Measurements from ENCODE around the gene SLC6A12. TPM values are rescaled to one million over a fixed set of nuclear protein-coding genes. Genes with fewer than 3 reads are reported as not detected.

Gene SLC6A12
- total RNA-seq, 1 experiment from 2014 or later: 0.79 TPM

- DNase-seq (ENCODE audit: low spot score): no peak
- Mint-ChIP-seq H3K27me3 (ENCODE audit: low read depth) (peaks cover 8% of the 10 kb centered on the region), H3K4me3 (no peak overlapping the region), H3K36me3 (no peaks in the 10 kb centered on the region), H3K27ac (no peak overlapping the region; the same call in 1 of the 2 replicates), H3K9me3 (no peaks in the 10 kb centered on the region), H3K4me1 (peaks cover 50% of the 10 kb centered on the region)
- ChIA-PET POLR2A (no interaction called here), CTCF (interaction anchor here (1.2 to 2.9 kb wide), 4 partner anchors 21 to 53 kb away, joined by 3 to 15 read pairs (median 5); no protein-coding TSS in a partner anchor)
- no peak for ATAC-seq
- TF ChIP-seq NFE2L1 (CRISPR knock-in tag; IDR thresholded peaks at IDR 0.05): no peak
- TF ChIP-seq, protein P1, sequence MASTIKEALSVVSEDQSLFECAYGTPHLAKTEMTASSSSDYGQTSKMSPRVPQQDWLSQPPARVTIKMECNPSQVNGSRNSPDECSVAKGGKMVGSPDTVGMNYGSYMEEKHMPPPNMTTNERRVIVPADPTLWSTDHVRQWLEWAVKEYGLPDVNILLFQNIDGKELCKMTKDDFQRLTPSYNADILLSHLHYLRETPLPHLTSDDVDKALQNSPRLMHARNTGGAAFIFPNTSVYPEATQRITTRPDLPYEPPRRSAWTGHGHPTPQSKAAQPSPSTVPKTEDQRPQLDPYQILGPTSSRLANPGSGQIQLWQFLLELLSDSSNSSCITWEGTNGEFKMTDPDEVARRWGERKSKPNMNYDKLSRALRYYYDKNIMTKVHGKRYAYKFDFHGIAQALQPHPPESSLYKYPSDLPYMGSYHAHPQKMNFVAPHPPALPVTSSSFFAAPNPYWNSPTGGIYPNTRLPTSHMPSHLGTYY (CRISPR knock-in tag; IDR thresholded peaks at IDR 0.05): no peak
- TF ChIP-seq FOXJ3 (CRISPR knock-in tag; IDR thresholded peaks at IDR 0.05; ENCODE audit: borderline replicate concordance): no peak
- no peak for TF ChIP-seq TCF7 (CRISPR knock-in tag; IDR thresholded peaks at IDR 0.05; ENCODE audit: low read depth)
- TF ChIP-seq KAT7 (CRISPR knock-in tag; IDR thresholded peaks at IDR 0.05; ENCODE audit: borderline replicate concordance): no peak
- TF ChIP-seq, protein P2, sequence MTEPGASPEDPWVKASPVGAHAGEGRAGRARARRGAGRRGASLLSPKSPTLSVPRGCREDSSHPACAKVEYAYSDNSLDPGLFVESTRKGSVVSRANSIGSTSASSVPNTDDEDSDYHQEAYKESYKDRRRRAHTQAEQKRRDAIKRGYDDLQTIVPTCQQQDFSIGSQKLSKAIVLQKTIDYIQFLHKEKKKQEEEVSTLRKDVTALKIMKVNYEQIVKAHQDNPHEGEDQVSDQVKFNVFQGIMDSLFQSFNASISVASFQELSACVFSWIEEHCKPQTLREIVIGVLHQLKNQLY (CRISPR knock-in tag; IDR thresholded peaks at IDR 0.05): no peak
- TF ChIP-seq, protein P3, sequence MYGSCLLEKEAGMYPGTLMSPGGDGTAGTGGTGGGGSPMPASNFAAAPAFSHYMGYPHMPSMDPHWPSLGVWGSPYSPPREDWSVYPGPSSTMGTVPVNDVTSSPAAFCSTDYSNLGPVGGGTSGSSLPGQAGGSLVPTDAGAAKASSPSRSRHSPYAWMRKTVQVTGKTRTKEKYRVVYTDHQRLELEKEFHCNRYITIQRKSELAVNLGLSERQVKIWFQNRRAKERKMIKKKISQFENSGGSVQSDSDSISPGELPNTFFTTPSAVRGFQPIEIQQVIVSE (CRISPR knock-in tag; IDR thresholded peaks at IDR 0.05; ENCODE audit: borderline replicate concordance): no peak
Measured at GRCh38 chr12:166425-167075, 47.4 kb downstream of the SLC6A12 start.

DNA sequence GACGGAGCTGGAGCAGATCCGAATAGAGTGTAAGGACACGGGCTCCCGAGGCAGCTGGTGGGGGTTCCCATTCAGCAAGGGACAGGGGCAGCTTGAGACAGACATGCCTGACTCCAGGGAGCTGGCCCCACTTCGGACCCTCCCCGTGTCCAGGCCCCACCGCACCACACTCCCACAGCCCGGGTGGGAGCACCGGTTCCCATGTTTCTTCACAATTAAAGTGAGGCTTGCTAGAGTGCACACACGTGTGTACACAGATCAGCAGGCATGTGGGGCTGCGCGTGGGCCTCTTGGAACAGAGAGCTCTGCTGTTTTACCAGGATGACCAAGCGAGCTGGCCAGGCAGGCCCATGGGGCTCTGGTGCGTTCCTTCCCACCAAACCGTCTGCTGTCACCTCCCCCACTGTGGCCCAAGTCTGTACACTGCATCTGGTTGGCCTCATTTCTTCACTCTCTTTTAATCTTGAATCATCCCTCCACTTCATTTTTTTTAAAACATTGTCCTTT is 48.0 kb downstream of the SLC6A12 start:
- Mint-ChIP-seq H3K4me1 (peaks cover 43% of the 10 kb centered on the region), H3K27ac (no peak overlapping the region; the same call in 1 of the 2 replicates), H3K4me3 (no peak overlapping the region), H3K9me3 (no peaks in the 10 kb centered on the region), H3K36me3 (no peaks in the 10 kb centered on the region), H3K27me3 (ENCODE audit: low read depth) (peaks cover 8% of the 10 kb centered on the region)
- ChIA-PET CTCF (interaction anchor here (1.2 to 2.9 kb wide), 4 partner anchors 13 to 54 kb away, joined by 4 to 15 read pairs (median 6); no protein-coding TSS in a partner anchor), POLR2A (no interaction called here)
- no peak for DNase-seq (ENCODE audit: low spot score)
- no peak for ATAC-seq
- TF ChIP-seq ZNF232 (CRISPR knock-in tag; IDR thresholded peaks at IDR 0.05): no peak
- TF ChIP-seq HMGA2 (CRISPR knock-in tag; IDR thresholded peaks at IDR 0.05): no peak
- no peak for TF ChIP-seq MAX (CRISPR knock-in tag; IDR thresholded peaks at IDR 0.05)
- TF ChIP-seq ZNF317 (CRISPR knock-in tag; IDR thresholded peaks at IDR 0.05; ENCODE audit: borderline replicate concordance, low read depth): no peak
- TF ChIP-seq, protein P4, sequence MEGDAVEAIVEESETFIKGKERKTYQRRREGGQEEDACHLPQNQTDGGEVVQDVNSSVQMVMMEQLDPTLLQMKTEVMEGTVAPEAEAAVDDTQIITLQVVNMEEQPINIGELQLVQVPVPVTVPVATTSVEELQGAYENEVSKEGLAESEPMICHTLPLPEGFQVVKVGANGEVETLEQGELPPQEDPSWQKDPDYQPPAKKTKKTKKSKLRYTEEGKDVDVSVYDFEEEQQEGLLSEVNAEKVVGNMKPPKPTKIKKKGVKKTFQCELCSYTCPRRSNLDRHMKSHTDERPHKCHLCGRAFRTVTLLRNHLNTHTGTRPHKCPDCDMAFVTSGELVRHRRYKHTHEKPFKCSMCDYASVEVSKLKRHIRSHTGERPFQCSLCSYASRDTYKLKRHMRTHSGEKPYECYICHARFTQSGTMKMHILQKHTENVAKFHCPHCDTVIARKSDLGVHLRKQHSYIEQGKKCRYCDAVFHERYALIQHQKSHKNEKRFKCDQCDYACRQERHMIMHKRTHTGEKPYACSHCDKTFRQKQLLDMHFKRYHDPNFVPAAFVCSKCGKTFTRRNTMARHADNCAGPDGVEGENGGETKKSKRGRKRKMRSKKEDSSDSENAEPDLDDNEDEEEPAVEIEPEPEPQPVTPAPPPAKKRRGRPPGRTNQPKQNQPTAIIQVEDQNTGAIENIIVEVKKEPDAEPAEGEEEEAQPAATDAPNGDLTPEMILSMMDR (IDR thresholded peaks at IDR 0.05): no peak
- TF ChIP-seq, protein P5, sequence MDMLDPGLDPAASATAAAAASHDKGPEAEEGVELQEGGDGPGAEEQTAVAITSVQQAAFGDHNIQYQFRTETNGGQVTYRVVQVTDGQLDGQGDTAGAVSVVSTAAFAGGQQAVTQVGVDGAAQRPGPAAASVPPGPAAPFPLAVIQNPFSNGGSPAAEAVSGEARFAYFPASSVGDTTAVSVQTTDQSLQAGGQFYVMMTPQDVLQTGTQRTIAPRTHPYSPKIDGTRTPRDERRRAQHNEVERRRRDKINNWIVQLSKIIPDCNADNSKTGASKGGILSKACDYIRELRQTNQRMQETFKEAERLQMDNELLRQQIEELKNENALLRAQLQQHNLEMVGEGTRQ (CRISPR knock-in tag; IDR thresholded peaks at IDR 0.05): no peak
- no peak for TF ChIP-seq FOXK1 (CRISPR knock-in tag; IDR thresholded peaks at IDR 0.05)
- no peak for TF ChIP-seq ZNF121 (CRISPR knock-in tag; IDR thresholded peaks at IDR 0.05)
- no peak for TF ChIP-seq ZSCAN18 (CRISPR knock-in tag; IDR thresholded peaks at IDR 0.05)
- TF ChIP-seq, protein P6, sequence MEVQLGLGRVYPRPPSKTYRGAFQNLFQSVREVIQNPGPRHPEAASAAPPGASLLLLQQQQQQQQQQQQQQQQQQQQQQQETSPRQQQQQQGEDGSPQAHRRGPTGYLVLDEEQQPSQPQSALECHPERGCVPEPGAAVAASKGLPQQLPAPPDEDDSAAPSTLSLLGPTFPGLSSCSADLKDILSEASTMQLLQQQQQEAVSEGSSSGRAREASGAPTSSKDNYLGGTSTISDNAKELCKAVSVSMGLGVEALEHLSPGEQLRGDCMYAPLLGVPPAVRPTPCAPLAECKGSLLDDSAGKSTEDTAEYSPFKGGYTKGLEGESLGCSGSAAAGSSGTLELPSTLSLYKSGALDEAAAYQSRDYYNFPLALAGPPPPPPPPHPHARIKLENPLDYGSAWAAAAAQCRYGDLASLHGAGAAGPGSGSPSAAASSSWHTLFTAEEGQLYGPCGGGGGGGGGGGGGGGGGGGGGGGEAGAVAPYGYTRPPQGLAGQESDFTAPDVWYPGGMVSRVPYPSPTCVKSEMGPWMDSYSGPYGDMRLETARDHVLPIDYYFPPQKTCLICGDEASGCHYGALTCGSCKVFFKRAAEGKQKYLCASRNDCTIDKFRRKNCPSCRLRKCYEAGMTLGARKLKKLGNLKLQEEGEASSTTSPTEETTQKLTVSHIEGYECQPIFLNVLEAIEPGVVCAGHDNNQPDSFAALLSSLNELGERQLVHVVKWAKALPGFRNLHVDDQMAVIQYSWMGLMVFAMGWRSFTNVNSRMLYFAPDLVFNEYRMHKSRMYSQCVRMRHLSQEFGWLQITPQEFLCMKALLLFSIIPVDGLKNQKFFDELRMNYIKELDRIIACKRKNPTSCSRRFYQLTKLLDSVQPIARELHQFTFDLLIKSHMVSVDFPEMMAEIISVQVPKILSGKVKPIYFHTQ (CRISPR knock-in tag; IDR thresholded peaks at IDR 0.05): no peak
- TF ChIP-seq NR3C1 (CRISPR knock-in tag; conservative IDR thresholded peaks at IDR 0.05; ENCODE audit: low read depth): no peak
- TF ChIP-seq GABPB1 (CRISPR knock-in tag; IDR thresholded peaks at IDR 0.05): no peak
- no peak for TF ChIP-seq TEAD4 (CRISPR knock-in tag; IDR thresholded peaks at IDR 0.05)
- TF ChIP-seq GRHL2 (CRISPR knock-in tag; IDR thresholded peaks at IDR 0.05; ENCODE audit: insufficient replicate concordance, severe bottlenecking): no peak
- TF ChIP-seq NFYB (CRISPR knock-in tag; conservative IDR thresholded peaks at IDR 0.05; ENCODE audit: low read depth): no peak
- TF ChIP-seq FOXJ3 (CRISPR knock-in tag; IDR thresholded peaks at IDR 0.05; ENCODE audit: borderline replicate concordance): no peak
- TF ChIP-seq, protein P7, sequence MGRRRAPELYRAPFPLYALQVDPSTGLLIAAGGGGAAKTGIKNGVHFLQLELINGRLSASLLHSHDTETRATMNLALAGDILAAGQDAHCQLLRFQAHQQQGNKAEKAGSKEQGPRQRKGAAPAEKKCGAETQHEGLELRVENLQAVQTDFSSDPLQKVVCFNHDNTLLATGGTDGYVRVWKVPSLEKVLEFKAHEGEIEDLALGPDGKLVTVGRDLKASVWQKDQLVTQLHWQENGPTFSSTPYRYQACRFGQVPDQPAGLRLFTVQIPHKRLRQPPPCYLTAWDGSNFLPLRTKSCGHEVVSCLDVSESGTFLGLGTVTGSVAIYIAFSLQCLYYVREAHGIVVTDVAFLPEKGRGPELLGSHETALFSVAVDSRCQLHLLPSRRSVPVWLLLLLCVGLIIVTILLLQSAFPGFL (CRISPR knock-in tag; IDR thresholded peaks at IDR 0.05; ENCODE audit: borderline replicate concordance): no peak
